Measurements from ENCODE around the gene HUWE1.

The HUWE1 gene

GRCh38 chrX:53621418-53621986 lies 65.0 kb downstream of the HUWE1 start:
- H3K4me3 ChIP-seq (replicated peaks; ENCODE audit: low read depth, low read length), result no peak overlapping the region
- no peak for DNase-seq (ENCODE audit: low read depth)
- no peak for TF ChIP-seq CTCF (IDR thresholded peaks at IDR 0.05; ENCODE audit: low read length, missing control alignments)

GRCh38 chrX:53616946-53617345 lies 69.6 kb downstream of the HUWE1 start:
- TF ChIP-seq CTCF (IDR thresholded peaks at IDR 0.05; ENCODE audit: low read length, missing control alignments), result no peak
- DNase-seq (ENCODE audit: low read depth), result no peak
- no peak overlapping the region for H3K4me3 ChIP-seq (replicated peaks; ENCODE audit: low read depth, low read length)

- no peak for TF ChIP-seq CTCF (IDR thresholded peaks at IDR 0.05; ENCODE audit: low read length, missing control alignments)
- no peak overlapping the region for H3K4me3 ChIP-seq (replicated peaks; ENCODE audit: low read depth, low read length)
- DNase-seq (ENCODE audit: low read depth), result no peak
Observed at GRCh38 chrX:53606456-53606855, 80.1 kb downstream of the HUWE1 start.

GRCh38 chrX:53605004-53605403 lies 81.5 kb downstream of the HUWE1 start:
- H3K4me3 ChIP-seq (replicated peaks; ENCODE audit: low read depth, low read length), result no peak overlapping the region
- DNase-seq (ENCODE audit: low read depth), result peak; percentile 43
- TF ChIP-seq CTCF (IDR thresholded peaks at IDR 0.05; ENCODE audit: low read length, missing control alignments), result no peak

- no peak for TF ChIP-seq CTCF (IDR thresholded peaks at IDR 0.05; ENCODE audit: low read length, missing control alignments)
- no peak for DNase-seq (ENCODE audit: low read depth)
- no peak overlapping the region for H3K4me3 ChIP-seq (replicated peaks; ENCODE audit: low read depth, low read length)
Observed at GRCh38 chrX:53599781-53600396, 86.6 kb downstream of the HUWE1 start.

GRCh38 chrX:53598169-53598568 lies 88.3 kb downstream of the HUWE1 start:
- no peak overlapping the region for H3K4me3 ChIP-seq (replicated peaks; ENCODE audit: low read depth, low read length)
- no peak for TF ChIP-seq CTCF (IDR thresholded peaks at IDR 0.05; ENCODE audit: low read length, missing control alignments)
- DNase-seq (ENCODE audit: low read depth), result no peak

- TF ChIP-seq CTCF (IDR thresholded peaks at IDR 0.05; ENCODE audit: low read length, missing control alignments), result no peak
- H3K4me3 ChIP-seq (replicated peaks; ENCODE audit: low read depth, low read length), result no peak overlapping the region
- DNase-seq (ENCODE audit: low read depth), result no peak
Observed at GRCh38 chrX:53595266-53595810, 91.2 kb downstream of the HUWE1 start.

All from fibroblast of pulmonary artery (primary cell).